HG03342 (cell line): ENCODE data around the gene KRTAP10-12.

Experiments
- ATAC-seq: cut with Tn5 transposase; IDR thresholded peaks from one replicate; pipeline ENCODE4 v1.9.1; 2021; ENCODE audit warnings: mild to moderate bottlenecking, moderate library complexity; ENCODE audit not compliant: unreplicated experiment

The KRTAP10-12 gene

GRCh38 chr21:44697811-44698734 lies 1.1 kb downstream of the KRTAP10-12 start:
- ATAC-seq: no peak

GRCh38 chr21:44699502-44700001 lies 2.6 kb downstream of the KRTAP10-12 start:
- ATAC-seq: no peak

GRCh38 chr21:44700101-44701022 lies 3.4 kb downstream of the KRTAP10-12 start:
- no peak for ATAC-seq

GRCh38 chr21:44701023-44701400 lies 4.0 kb downstream of the KRTAP10-12 start:
- no peak for ATAC-seq

- ATAC-seq: no peak
Measured at GRCh38 chr21:44701541-44701940, 4.6 kb downstream of the KRTAP10-12 start.

GRCh38 chr21:44702111-44702972 lies 5.4 kb downstream of the KRTAP10-12 start:
- ATAC-seq: no peak

- no peak for ATAC-seq
Measured at GRCh38 chr21:44702973-44703730, 6.2 kb downstream of the KRTAP10-12 start.

GRCh38 chr21:44703731-44704635 lies 7.0 kb downstream of the KRTAP10-12 start:
- ATAC-seq: no peak

- ATAC-seq: no peak
Measured at GRCh38 chr21:44704636-44705001, 7.6 kb downstream of the KRTAP10-12 start.

- no peak for ATAC-seq
Measured at GRCh38 chr21:44706026-44706705, 9.2 kb downstream of the KRTAP10-12 start.

- ATAC-seq: no peak
Measured at GRCh38 chr21:44706706-44707581, 10.0 kb downstream of the KRTAP10-12 start.

- no peak for ATAC-seq
Measured at GRCh38 chr21:44708213-44708865, 11.4 kb downstream of the KRTAP10-12 start.

GRCh38 chr21:44708866-44709425 lies 12.0 kb downstream of the KRTAP10-12 start:
- no peak for ATAC-seq

- ATAC-seq: no peak
Measured at GRCh38 chr21:44709426-44710293, 12.7 kb downstream of the KRTAP10-12 start.

- no peak for ATAC-seq
Measured at GRCh38 chr21:44710294-44710665, 13.3 kb downstream of the KRTAP10-12 start.
